Adrenal gland (tissue), 12 donors: Measurements from ENCODE around the gene PIP5K1C. TPM values are rescaled to one million over a fixed set of nuclear protein-coding genes. Genes with fewer than 3 reads are reported as not detected.

Source experiments
- DNase-seq, 7 donors: peaks; one replicate each; pipeline ENCODE4 v3.0.0-alpha.2; 2019 to 2020
- H3K27ac ChIP-seq, 5 donors: fragments of 200-600 bp; sonication (generic) in 4 of 5; 1 replicate in 3 of 5; 2 replicates in 2 of 5; pipeline versions ENCODE4 v1.5.1 to v1.8.0; 2016 to 2020; ENCODE audit warnings: mild to moderate bottlenecking in 1 of 5
- H3K27me3 ChIP-seq: fragments of 200-600 bp; 2 replicates; pipeline ENCODE4 v1.8.0; 2021
- H3K36me3 ChIP-seq, 2 donors: fragments of 200-600 bp; replicated peaks in 1 of 2; 1 replicate in 1 of 2; 2 replicates in 1 of 2; pipeline versions ENCODE4 v1.5.1 to v1.8.0; 2018 to 2022
- H3K4me1 ChIP-seq, 2 donors: fragments of 200-600 bp; replicated peaks in 1 of 2; 1 replicate in 1 of 2; 2 replicates in 1 of 2; pipeline versions ENCODE4 v1.5.1 to v1.8.0; 2018 to 2021
- H3K4me3 ChIP-seq, 4 donors: fragments of 200-600 bp; sonication (generic) in 3 of 4; one replicate each; pipeline ENCODE4 v1.5.1; 2016 to 2018
- H3K9me3 ChIP-seq, 3 donors: fragments of 200-600 bp; sonication (generic) in 1 of 3; replicated peaks in 1 of 3; 1 replicate in 2 of 3; 2 replicates in 1 of 3; pipeline versions ENCODE4 v1.5.1 to v1.8.0; 2016 to 2021
- POLR2A ChIP-seq, 2 donors: fragments of 450-650 bp; IDR thresholded peaks; one replicate each; pipeline ENCODE4 v1.6.1; 2017; ENCODE audit warnings: antibody characterized with exemption in 2 of 2, mild to moderate bottlenecking in 2 of 2, moderate library complexity in 1 of 2
- WGBS, 4 donors: extraction: QIAGEN DNeasy Blood & Tissue Kit in 2 of 4; methylation state at CpG; one replicate each; pipeline versions ENCODE4 v1.1.5 to v1.1.7; 2013 to 2017; 5-methylcytosine and 5-hydroxymethylcytosine counted together
- intact Hi-C, 2 donors: fragments of 100-400 bp; cut with DNase I; formaldehyde crosslinking; loops; one replicate each; pipeline versions ENCODE4 v1.14.1 to v1.15.0; 2022 to 2023
- polyA plus RNA-seq, 3 donors: library from polyadenylated mRNA; stranded (reverse); fragments of 200-250 nt in 2 of 3; fragments of 350-450 nt in 1 of 3; fragmentation: Illumina TruSeq in 1 of 3; extraction: RNeasy Lipid Tissue Mini Kit (QIAGEN cat#74804) in 1 of 3; gene quantifications; one replicate each; pipeline ENCODE4 v1.2.3, GENCODE V29; 2013 to 2014
- total RNA-seq, 9 donors: library from RNA; depleted of rRNA in 4 of 9; stranded (reverse); fragments of >200 nt in 4 of 9; fragments of 120-200 nt in 1 of 9; fragmentation: NEBNext Ultra II Directional in 1 of 9; extraction: Animal tissue kit (Norgen Biotek cat#: 25700) in 1 of 9; gene quantifications; one replicate each; pipeline versions ENCODE4 v1.1.0 to v1.2.4, GENCODE V29; 2013 to 2023
- TF ChIP-seq, protein P1 (sequence below), 6 experiments: fragments of 450-650 bp in 4 of 6; fragments of 200-600 bp in 2 of 6; sonication (generic) in 1 of 6; IDR thresholded peaks; 1 replicate in 5 of 6; 2 replicates in 1 of 6; pipeline versions ENCODE4 v1.5.1 to v1.8.0; 2016 to 2021; ENCODE audit warnings: antibody characterized with exemption in 6 of 6, mild to moderate bottlenecking in 2 of 6, moderate library complexity in 1 of 6
- donor health status: healthy with polysubstance abuse.
- donor health status: Bipolar disorder and iron deficiency.
- donor health status: DM: yes; HTN: yes; CAD: no.
- donor health status: DM: no; HTN: no; CAD: no.
- donor health status: DM: no; HTN: no; CAD: no.
- donor health status: DM: yes; HTN: yes; CAD: no.

The PIP5K1C gene
- total and polyA plus RNA-seq, 12 donors, result 4.0 to 44.7 (median 31.0) TPM

DNA sequence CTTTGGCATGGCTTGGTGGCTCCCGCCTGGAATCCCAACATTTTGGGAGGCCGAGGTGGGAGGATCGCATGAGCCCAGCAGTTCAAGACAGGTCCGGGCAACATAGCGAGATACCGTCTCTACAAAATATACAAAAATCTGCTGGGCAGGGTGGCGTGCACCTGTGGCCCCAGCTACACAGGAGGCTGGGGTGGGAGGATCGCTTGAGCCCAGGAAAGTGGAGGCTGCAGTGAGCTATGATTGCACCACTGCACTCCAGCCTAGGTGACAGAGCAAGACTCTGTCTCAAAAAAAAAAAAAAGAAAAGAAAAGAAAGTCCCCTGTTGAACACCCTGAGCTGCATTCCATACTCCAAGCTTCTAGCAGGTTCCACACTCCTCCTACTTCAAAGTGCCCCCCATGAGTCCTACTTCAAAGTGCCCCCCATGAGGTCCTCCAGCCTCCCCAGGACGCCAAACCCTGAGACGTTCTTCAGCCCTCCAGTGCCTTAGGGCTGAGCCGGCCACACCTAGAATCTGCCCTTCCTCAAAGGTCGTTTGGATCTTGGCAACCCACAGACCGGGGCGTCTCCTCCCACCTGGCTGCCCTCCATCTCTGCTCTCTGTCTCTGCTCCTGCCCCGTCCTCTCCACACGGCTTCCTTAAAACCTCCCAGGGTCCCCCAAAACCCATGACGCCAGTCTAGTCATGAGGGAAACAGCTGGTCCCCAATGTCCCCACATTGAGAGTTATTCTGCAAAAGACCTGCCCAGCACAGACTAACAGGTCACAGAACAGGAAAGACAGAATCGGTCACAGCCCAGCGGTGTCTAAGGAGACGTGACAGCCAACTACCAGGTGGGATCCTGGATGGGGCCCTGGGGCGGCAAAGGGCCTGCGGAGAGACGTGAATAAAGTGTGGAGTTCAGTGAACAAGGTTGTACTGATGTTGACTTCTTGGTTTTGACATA lies 12.7 kb upstream of the PIP5K1C start:
- intact Hi-C loops, result no loop called here
- Histone ChIP-seq H3K9me3 (no peaks in the 10 kb centered on the region), H3K36me3 (no peaks in the 10 kb centered on the region), H3K27me3 (peaks cover 8% of the 10 kb centered on the region), H3K4me3 (no peak overlapping the region), H3K4me1 (no peaks in the 10 kb centered on the region), H3K27ac (no peak overlapping the region)
- 35 to 55% (median 42%) methylated on average over 17 to 23 of the region's 23 CpGs for WGBS, 4 donors
- no peak for TF ChIP-seq POLR2A (IDR thresholded peaks at IDR 0.05)
- TF ChIP-seq, protein P1, sequence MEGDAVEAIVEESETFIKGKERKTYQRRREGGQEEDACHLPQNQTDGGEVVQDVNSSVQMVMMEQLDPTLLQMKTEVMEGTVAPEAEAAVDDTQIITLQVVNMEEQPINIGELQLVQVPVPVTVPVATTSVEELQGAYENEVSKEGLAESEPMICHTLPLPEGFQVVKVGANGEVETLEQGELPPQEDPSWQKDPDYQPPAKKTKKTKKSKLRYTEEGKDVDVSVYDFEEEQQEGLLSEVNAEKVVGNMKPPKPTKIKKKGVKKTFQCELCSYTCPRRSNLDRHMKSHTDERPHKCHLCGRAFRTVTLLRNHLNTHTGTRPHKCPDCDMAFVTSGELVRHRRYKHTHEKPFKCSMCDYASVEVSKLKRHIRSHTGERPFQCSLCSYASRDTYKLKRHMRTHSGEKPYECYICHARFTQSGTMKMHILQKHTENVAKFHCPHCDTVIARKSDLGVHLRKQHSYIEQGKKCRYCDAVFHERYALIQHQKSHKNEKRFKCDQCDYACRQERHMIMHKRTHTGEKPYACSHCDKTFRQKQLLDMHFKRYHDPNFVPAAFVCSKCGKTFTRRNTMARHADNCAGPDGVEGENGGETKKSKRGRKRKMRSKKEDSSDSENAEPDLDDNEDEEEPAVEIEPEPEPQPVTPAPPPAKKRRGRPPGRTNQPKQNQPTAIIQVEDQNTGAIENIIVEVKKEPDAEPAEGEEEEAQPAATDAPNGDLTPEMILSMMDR (IDR thresholded peaks at IDR 0.05), result no peak
- DNase-seq, result no peak

DNA sequence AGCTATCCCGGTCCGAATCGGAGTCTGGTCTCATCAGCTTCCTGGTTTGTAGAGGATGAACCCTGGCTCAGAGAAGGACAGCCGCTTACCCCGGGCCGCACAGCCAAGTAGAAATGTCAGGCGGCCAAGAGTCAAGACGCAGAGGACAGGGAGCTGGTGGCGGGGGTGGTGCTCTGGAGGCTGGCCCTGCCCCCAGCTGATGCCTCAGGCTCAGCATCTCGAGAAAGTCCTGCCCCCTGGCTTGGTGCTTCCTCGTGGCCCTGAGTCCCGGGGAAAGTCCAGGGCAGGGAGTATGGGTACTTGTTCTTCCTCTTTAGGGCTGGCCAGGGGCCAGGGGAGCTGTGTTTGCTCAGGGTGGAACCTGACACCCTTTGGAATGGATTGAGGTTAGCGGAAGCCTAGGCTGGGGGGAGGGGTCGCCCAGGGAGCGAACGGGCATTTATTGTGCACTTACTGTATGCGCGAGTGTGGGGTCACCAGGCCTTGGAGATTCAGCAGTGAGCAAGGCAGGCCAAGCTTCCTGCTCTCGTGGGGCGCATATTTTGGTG lies 10.1 kb upstream of the PIP5K1C start:
- H3K4me3 ChIP-seq, result no peak overlapping the region
- no peaks in the 10 kb centered on the region for H3K36me3 ChIP-seq
- H3K9me3 ChIP-seq, result no peaks in the 10 kb centered on the region
- DNase-seq, result peak; percentile 46 to 83 (median 69)
- H3K27me3 ChIP-seq, result peaks cover 14% of the 10 kb centered on the region
- H3K4me1 ChIP-seq, result no peaks in the 10 kb centered on the region
- no peak for TF ChIP-seq POLR2A (IDR thresholded peaks at IDR 0.05)
- TF ChIP-seq, protein P1 (IDR thresholded peaks at IDR 0.05), result no peak
- 40 to 46% (median 43%) methylated on average over 17 to 20 of the region's 20 CpGs for WGBS, 4 donors
- no peak overlapping the region for H3K27ac ChIP-seq
- intact Hi-C loops, result no loop called here

DNA sequence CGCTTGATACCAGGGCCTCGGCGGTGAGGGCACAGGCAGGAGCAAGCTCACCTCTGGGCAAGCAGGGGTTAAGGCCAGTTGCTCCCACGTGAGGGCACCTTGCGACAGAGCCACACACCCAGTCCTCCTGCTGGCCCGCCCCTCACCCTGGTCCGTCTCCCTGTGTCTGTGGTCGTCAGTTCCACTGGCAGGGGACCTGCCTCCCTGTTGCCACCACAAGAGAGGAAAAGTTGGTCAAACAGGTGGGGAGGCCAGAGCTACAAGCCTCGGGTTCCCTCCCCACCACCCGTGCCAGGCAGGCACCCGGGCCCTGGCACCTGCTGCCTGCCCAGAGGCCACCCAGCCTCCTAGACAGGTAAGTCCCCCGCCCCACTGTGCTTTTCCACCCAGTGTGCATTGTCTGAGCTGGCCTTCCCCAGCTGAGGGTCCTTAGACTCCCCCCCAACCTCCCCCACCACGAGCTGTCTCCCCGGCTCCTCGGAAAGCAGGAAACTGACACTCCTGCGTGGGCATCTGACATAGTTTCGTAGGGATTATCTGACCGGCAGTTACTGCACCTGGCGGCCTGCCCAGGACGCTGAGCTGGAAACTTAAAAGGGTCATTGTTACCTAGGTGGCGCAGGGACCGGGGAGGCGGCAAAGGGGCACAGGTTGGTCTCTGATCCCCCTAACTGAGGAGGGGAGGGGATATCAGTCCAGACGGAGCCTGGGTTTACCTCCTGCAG lies 8.1 kb upstream of the PIP5K1C start, which contains the start of gene TJP3:
Gene TJP3, plus strand, starts transcription at position 178 of the 725 bp plus-strand sequence. CDS start 20,049 bp downstream, outside the sequence.
- DNase-seq, result peak in 5 of 7 donors; percentile 24 to 45 (median 40)
- Histone ChIP-seq H3K27ac (no peak within 1 kb of the TSS), H3K36me3 (no peaks in the 10 kb centered on the region), H3K4me3 (no peak within 1 kb of the TSS), H3K9me3 (no peaks in the 10 kb centered on the region), H3K4me1 (no peaks in the 10 kb centered on the region), H3K27me3 (peaks cover 17% of the 10 kb centered on the region)
- no peak for TF ChIP-seq POLR2A (IDR thresholded peaks at IDR 0.05)
- TF ChIP-seq, protein P1 (IDR thresholded peaks at IDR 0.05), result no peak
- WGBS, 4 donors, result 12 to 41% (median 28%) methylated on average over 4 to 24 of the region's 24 CpGs
- intact Hi-C loops, result no loop called here

DNA sequence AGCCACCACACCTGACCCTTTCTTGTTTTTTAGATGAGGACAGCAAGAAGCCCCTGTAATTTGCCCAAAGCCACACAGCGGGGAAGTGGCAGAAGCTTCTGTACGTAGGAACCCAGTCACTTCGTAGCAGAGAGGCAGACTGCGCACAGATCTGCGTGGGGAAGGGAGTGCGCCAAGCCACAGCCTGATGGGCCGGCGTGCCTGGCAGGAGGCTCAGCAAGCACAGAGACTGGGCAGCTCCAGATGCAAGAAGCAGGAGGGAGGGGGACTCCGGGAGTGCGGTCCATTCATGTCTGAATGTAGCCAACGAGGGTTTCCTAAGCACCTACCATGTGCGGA lies 7.6 kb upstream of the PIP5K1C start:
- H3K27me3 ChIP-seq, result peaks cover 17% of the 10 kb centered on the region
- no peak overlapping the region for H3K27ac ChIP-seq
- intact Hi-C loops, result no loop called here
- 83 to 92% (median 87%) methylated on average over 8 to 12 of the region's 12 CpGs for WGBS, 4 donors
- no peak overlapping the region for H3K4me3 ChIP-seq
- no peak for DNase-seq
- H3K4me1 ChIP-seq, result no peaks in the 10 kb centered on the region
- H3K9me3 ChIP-seq, result no peaks in the 10 kb centered on the region
- H3K36me3 ChIP-seq, result no peaks in the 10 kb centered on the region
- TF ChIP-seq POLR2A (IDR thresholded peaks at IDR 0.05), result no peak
- TF ChIP-seq, protein P1 (IDR thresholded peaks at IDR 0.05), result no peak
